A673 (cell line): ENCODE results near the gene FXR2. TPM values are rescaled to one million over a fixed set of nuclear protein-coding genes. Genes with fewer than 3 reads are reported as not detected.

ENCODE experiments used
- BruUV-seq: library from RNA; stranded (reverse); fragments of 400-500 nt; replicated peaks from 2 replicates; lab custom pipeline; 2021; lab: Mats Ljungman, UMichigan
- CTCF ChIA-PET: fragments of 300-600 bp; sonication (Branson Sonifier 250); formaldehyde crosslinking; loops from one replicate; lab custom pipeline; 2022; ENCODE audit warnings: antibody characterized with exemption; lab: Charles Lee
- POLR2A ChIA-PET: fragments of 300-600 bp; sonication (Branson Sonifier 250); formaldehyde crosslinking; loops from one replicate; lab custom pipeline; 2022; ENCODE audit warnings: antibody characterized with exemption; ENCODE audit not compliant: low non-redundant PET; lab: Charles Lee
- DNase-seq: peaks from one replicate; pipeline ENCODE4 v3.0.0-alpha.2; 2015; ENCODE audit warnings: low spot score
- H3K27ac ChIP-seq: fragments of 200-600 bp; sonication (generic); 2 replicates; pipeline ENCODE4 v1.5.1; 2016; ENCODE audit warnings: mixed run types, low read depth, mild to moderate bottlenecking, mixed read lengths, antibody characterized with exemption, low read length; ENCODE audit not compliant: poor library complexity, severe bottlenecking
- H3K27me3 ChIP-seq: fragments of 200-600 bp; sonication (generic); replicated peaks from 2 replicates; pipeline ENCODE4 v1.6.1; 2017; ENCODE audit warnings: mixed run types, low read depth, mild to moderate bottlenecking, mixed read lengths, antibody characterized with exemption, low read length; ENCODE audit not compliant: insufficient read depth, poor library complexity
- H3K36me3 ChIP-seq: fragments of 200-600 bp; sonication (generic); 2 replicates; pipeline ENCODE4 v1.6.1; 2016; ENCODE audit warnings: mixed run types, mild to moderate bottlenecking, mixed read lengths, antibody characterized with exemption, low read length; ENCODE audit not compliant: insufficient read depth, poor library complexity, severe bottlenecking
- H3K4me1 ChIP-seq: fragments of 200-600 bp; sonication (generic); 2 replicates; pipeline ENCODE4 v1.6.1; 2017; ENCODE audit warnings: mixed run types, mild to moderate bottlenecking, mixed read lengths, antibody characterized with exemption, low read length; ENCODE audit not compliant: insufficient read depth, poor library complexity, severe bottlenecking
- H3K4me3 ChIP-seq: fragments of 200-600 bp; sonication (generic); 2 replicates; pipeline ENCODE4 v1.5.1; 2016; ENCODE audit warnings: low read depth, mixed run types, mild to moderate bottlenecking, mixed read lengths, low read length; ENCODE audit not compliant: poor library complexity, severe bottlenecking
- H3K9me3 ChIP-seq: fragments of 200-600 bp; sonication (generic); 2 replicates; pipeline ENCODE4 v1.6.1; 2016; ENCODE audit warnings: mixed run types, low read depth, mild to moderate bottlenecking, mixed read lengths, antibody characterized with exemption, low read length; ENCODE audit not compliant: poor library complexity, severe bottlenecking
- EZH2 ChIP-seq: fragments of 200-600 bp; sonication (generic); IDR thresholded peaks from 2 replicates; pipeline ENCODE4 v1.6.1; 2017; ENCODE audit warnings: borderline replicate concordance, low read depth, mild to moderate bottlenecking, mixed read lengths, antibody characterized with exemption, low read length; ENCODE audit not compliant: poor library complexity, severe bottlenecking
- intact Hi-C: fragments of 100-400 bp; cut with micrococcal nuclease; formaldehyde crosslinking; loops from one replicate; pipeline ENCODE4 v1.10.0; 2022; ENCODE audit not compliant: unreplicated experiment
- total RNA-seq: library from RNA; stranded (reverse); gene quantifications from 2 replicates; pipeline ENCODE4 v1.2.3, GENCODE V29; 2021
- TF ChIP-seq, protein P1 (sequence below): fragments of 300-800, 200-600 bp; sonication (generic); conservative IDR thresholded peaks from 2 replicates; pipeline ENCODE4 v1.5.1; 2017; ENCODE audit warnings: low read depth, mild to moderate bottlenecking, antibody characterized with exemption, low read length, moderate library complexity, mixed read lengths

FXR2 gene
- total RNA-seq, 1 experiment from 2014 or later, result 101 TPM

DNA sequence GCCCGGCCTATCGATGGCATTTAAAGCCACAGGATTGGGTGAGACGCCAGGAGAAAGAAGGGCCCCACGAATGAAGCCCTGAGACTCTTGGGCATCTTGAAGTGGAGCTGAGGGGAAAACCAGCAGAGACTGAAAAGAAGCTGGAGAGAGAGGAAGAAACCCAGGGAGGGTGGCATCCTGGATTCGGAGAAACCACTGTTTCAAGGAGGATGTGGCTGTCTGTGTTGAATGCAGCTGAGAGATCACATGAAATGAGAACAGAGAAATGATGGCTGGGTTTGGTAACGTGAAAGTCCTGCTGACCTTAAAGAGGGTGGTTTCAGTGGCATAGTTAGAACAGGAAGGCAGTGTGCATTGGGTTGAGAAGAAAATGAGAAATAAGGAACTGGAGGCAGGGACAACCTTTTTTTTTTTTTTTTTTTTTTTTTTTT lies 62.1 kb downstream of the FXR2 start:
- no TSS peak for BruUV-seq
- no peaks in the 10 kb centered on the region for H3K36me3 ChIP-seq
- no peaks in the 10 kb centered on the region for H3K27me3 ChIP-seq
- no peak for TF ChIP-seq EZH2
- TF ChIP-seq, protein P1, sequence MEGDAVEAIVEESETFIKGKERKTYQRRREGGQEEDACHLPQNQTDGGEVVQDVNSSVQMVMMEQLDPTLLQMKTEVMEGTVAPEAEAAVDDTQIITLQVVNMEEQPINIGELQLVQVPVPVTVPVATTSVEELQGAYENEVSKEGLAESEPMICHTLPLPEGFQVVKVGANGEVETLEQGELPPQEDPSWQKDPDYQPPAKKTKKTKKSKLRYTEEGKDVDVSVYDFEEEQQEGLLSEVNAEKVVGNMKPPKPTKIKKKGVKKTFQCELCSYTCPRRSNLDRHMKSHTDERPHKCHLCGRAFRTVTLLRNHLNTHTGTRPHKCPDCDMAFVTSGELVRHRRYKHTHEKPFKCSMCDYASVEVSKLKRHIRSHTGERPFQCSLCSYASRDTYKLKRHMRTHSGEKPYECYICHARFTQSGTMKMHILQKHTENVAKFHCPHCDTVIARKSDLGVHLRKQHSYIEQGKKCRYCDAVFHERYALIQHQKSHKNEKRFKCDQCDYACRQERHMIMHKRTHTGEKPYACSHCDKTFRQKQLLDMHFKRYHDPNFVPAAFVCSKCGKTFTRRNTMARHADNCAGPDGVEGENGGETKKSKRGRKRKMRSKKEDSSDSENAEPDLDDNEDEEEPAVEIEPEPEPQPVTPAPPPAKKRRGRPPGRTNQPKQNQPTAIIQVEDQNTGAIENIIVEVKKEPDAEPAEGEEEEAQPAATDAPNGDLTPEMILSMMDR, result no peak
- H3K4me3 ChIP-seq, result no peak overlapping the region
- peaks cover 3% of the 10 kb centered on the region for H3K4me1 ChIP-seq
- no peak overlapping the region for H3K27ac ChIP-seq
- DNase-seq, result no peak
- CTCF ChIA-PET, result interaction anchor here (0.7 kb wide), 1 partner anchor 855 kb away, joined by 5 read pairs; no protein-coding TSS in a partner anchor
- intact Hi-C loops, result no loop called here
- no peaks in the 10 kb centered on the region for H3K9me3 ChIP-seq
- POLR2A ChIA-PET, result no interaction called here

GRCh38 chr17:7551396-7551795 lies 63.3 kb downstream of the FXR2 start:
- Histone ChIP-seq H3K9me3 (no peaks in the 10 kb centered on the region), H3K4me1 (no peaks in the 10 kb centered on the region), H3K27ac (no peak overlapping the region), H3K36me3 (no peaks in the 10 kb centered on the region), H3K4me3 (no peak overlapping the region), H3K27me3 (no peaks in the 10 kb centered on the region)
- TF ChIP-seq, protein P1, result no peak
- no peak for TF ChIP-seq EZH2
- BruUV-seq, result no TSS peak
- no peak for DNase-seq
- ChIA-PET CTCF (no interaction called here), POLR2A (no interaction called here)
- intact Hi-C loops, result no loop called here

DNA sequence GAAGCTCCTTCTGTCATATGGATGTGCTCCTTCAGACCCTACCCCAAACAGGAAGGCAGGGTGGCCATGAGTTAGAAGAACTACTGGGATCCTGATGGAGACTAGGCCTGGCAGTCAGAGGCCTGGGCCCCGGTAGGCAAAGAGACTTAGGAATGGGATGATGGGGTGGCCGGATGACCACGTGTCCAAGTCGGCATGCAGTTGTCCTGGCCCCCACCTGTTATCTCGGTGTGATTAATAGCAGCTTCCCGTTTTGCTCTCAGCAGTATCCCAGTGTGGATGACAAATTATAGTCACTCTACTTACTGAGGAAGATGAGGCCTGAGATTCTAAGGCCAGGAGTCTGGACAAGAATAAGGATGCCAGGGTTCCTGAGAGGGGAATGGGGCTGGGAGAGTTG lies 64.4 kb downstream of the FXR2 start:
- intact Hi-C loops, result no loop called here
- BruUV-seq, result no TSS peak
- H3K36me3 ChIP-seq, result no peaks in the 10 kb centered on the region

More for the DNA sequence above, 64.4 kb downstream of the FXR2 start:
- no peaks in the 10 kb centered on the region for H3K4me1 ChIP-seq
- TF ChIP-seq, protein P1, result no peak
- TF ChIP-seq EZH2, result no peak
- CTCF ChIA-PET, result no interaction called here
- no peak overlapping the region for H3K4me3 ChIP-seq
- H3K27ac ChIP-seq, result no peak overlapping the region
- POLR2A ChIA-PET, result interaction anchor here (0.5 kb wide), 1 partner anchor 109 kb away, joined by 4 read pairs; no protein-coding TSS in a partner anchor
- no peaks in the 10 kb centered on the region for H3K9me3 ChIP-seq
- H3K27me3 ChIP-seq, result no peaks in the 10 kb centered on the region
- DNase-seq, result no peak
